ENCODE data around the gene TRIM17. TPM values are rescaled to one million over a fixed set of nuclear protein-coding genes. Genes with fewer than 3 reads are reported as not detected.

The TRIM17 gene
- total and polyA plus RNA-seq, 2 of the 8 experiments (the other 6 are each of a cell fraction or from before 2014, with no cell fraction given): 1.1 to 2.2 TPM

GRCh38 chr1:228404107-228404720 lies 12.4 kb downstream of the TRIM17 start:
- 86% methylated on average over 3 of the region's 3 CpGs; no CpG with 5 or more reads in 1 of the 2 experiments for WGBS, 2 experiments (ENCODE audit: extremely low coverage in 1 of 2, insufficient coverage in 1 of 2, insufficient read length in 1 of 2, insufficient replicate concordance in 2 of 2, low coverage in 1 of 2, low lambda C conversion rate in 2 of 2, missing lambda C conversion rate in 1 of 2)
- DNase-seq (ENCODE audit: low read depth in 1 of 2, low spot score in 2 of 2): no peak
- H3K14ac ChIP-seq (ENCODE audit: insufficient read length): no peak overlapping the region
- no peak overlapping the region for H2BK15ac ChIP-seq (ENCODE audit: low read length)
- no peaks in the 10 kb centered on the region for H3K9me3 ChIP-seq (ENCODE audit: insufficient read depth in 2 of 2, low read depth in 1 of 2, low read length in 1 of 2)
- H4K20me1 ChIP-seq (replicated peaks in 1 of 2; ENCODE audit: control insufficient read depth in 1 of 2, insufficient read depth in 2 of 2, low read length in 2 of 2): peaks cover 20 to 41% of the 10 kb centered on the region in 2 experiments
- peaks cover 18% of the 10 kb centered on the region; the same call in 1 of the 2 replicates for H3K23me2 ChIP-seq (ENCODE audit: low read depth, low read length)
- ChIA-PET CTCF (ENCODE audit: partially characterized antibody) (interaction anchor here (0.8 to 4.4 kb wide), 6 partner anchors 10 to 53 kb away, joined by 3 to 21 read pairs (median 4); no protein-coding TSS in a partner anchor), POLR2A (ENCODE audit: partially characterized antibody) (interaction anchor here (0.7 to 4.1 kb wide), 8 partner anchors 10 to 194 kb away, joined by 3 to 62 read pairs (median 6); a partner anchor contains a TSS)
- H2BK5ac ChIP-seq (ENCODE audit: low read depth, low read length): no peak overlapping the region
- no peak overlapping the region for H4K5ac ChIP-seq (ENCODE audit: insufficient read length, low read depth, low read length)
- H3K27ac ChIP-seq (ENCODE audit: low read depth, low read length): no peak overlapping the region
- peaks cover 0 to 20% (median 11%) of the 10 kb centered on the region in 4 experiments; a peak in 5 of 8 replicates for H3K36me3 ChIP-seq (ENCODE audit: control insufficient read depth in 2 of 4, insufficient read depth in 4 of 4, low read length in 3 of 4)
- H3K9ac ChIP-seq (replicated peaks in 1 of 4; ENCODE audit: extremely low read depth in 1 of 4, low read depth in 3 of 4, low read length in 3 of 4): no peak overlapping the region
- no peak overlapping the region for H4K91ac ChIP-seq (replicated peaks; ENCODE audit: insufficient read length, low read length)
- H2BK12ac ChIP-seq (ENCODE audit: low read depth, low read length): no peak overlapping the region
- H2BK120ac ChIP-seq (replicated peaks; ENCODE audit: low read depth, low read length): no peak overlapping the region
- H4K8ac ChIP-seq (ENCODE audit: extremely low read depth, insufficient read depth, low read length): no peak overlapping the region; the same call in 1 of the 2 replicates
- H3K4me2 ChIP-seq (ENCODE audit: insufficient read depth in 1 of 2, low read depth in 2 of 2, low read length in 2 of 2): peak overlapping the region in 1 of 2 experiments; percentile 99; a peak in 2 of 4 replicates
- peaks cover 25% of the 10 kb centered on the region for H3K79me1 ChIP-seq (ENCODE audit: low read depth, low read length)
- H3K23ac ChIP-seq (ENCODE audit: insufficient read length): no peak overlapping the region
- 0 out of 7 replicates have a peak, but pooled peaks cover 0 to 2% (median 0%) of the 10 kb centered on the region in 4 experiments for H3K27me3 ChIP-seq (replicated peaks in 1 of 4; ENCODE audit: control insufficient read depth in 3 of 4, extremely low read depth in 1 of 4, insufficient read depth in 3 of 4, low read length in 3 of 4)
- FAIRE-seq: no peak
- no peak overlapping the region for H2BK20ac ChIP-seq (ENCODE audit: low read length)
- no peak overlapping the region for H3K4ac ChIP-seq (replicated peaks; ENCODE audit: insufficient read length, low read depth, low read length)
- peak overlapping the region in 1 of 4 experiments; percentile 100; a peak in 2 of 8 replicates for H3K4me3 ChIP-seq (ENCODE audit: extremely low read depth in 1 of 4, insufficient read depth in 2 of 4, low read depth in 3 of 4, low read length in 4 of 4)
- H2AFZ ChIP-seq (ENCODE audit: low read length): no peak overlapping the region
- no peak overlapping the region for H3K56ac ChIP-seq (replicated peaks; ENCODE audit: insufficient read length, low read depth, low read length)
- H3K4me1 ChIP-seq (replicated peaks in 1 of 4; ENCODE audit: control insufficient read depth in 3 of 4, insufficient read depth in 4 of 4, low read length in 3 of 4): peaks cover 3 to 11% (median 8%) of the 10 kb centered on the region in 4 experiments
- H3K18ac ChIP-seq (ENCODE audit: extremely low read depth, low read length): no peak overlapping the region
- H2AK5ac ChIP-seq (ENCODE audit: low read depth, low read length): no peak overlapping the region
- peaks cover 8 to 43% of the 10 kb centered on the region in 2 experiments; a peak in 3 of 4 replicates for H3K79me2 ChIP-seq (ENCODE audit: control insufficient read depth in 1 of 2, insufficient read depth in 2 of 2, low read length in 2 of 2)
- TF ChIP-seq TAF1 (IDR thresholded peaks at IDR 0.05; ENCODE audit: low read depth, low read length) (no peak), USF2 (IDR thresholded peaks at IDR 0.05; ENCODE audit: low read length) (no peak), RAD21 (IDR thresholded peaks at IDR 0.05 in 1 of 2, conservative IDR thresholded peaks at IDR 0.05 in 1 of 2; ENCODE audit: low read depth in 2 of 2, low read length in 2 of 2) (no peak), CBX8 (IDR thresholded peaks at IDR 0.05; ENCODE audit: borderline replicate concordance, low read depth, low read length) (no peak), TEAD4 (IDR thresholded peaks at IDR 0.05; ENCODE audit: low read depth, low read length) (no peak), SP4 (IDR thresholded peaks at IDR 0.05; ENCODE audit: low read length) (no peak), MAX (IDR thresholded peaks at IDR 0.05) (no peak), TBP (IDR thresholded peaks at IDR 0.05; ENCODE audit: low read depth, low read length) (no peak), POU5F1 (IDR thresholded peaks at IDR 0.05; ENCODE audit: low read depth, low read length) (no peak), CHD1 (IDR thresholded peaks at IDR 0.05; ENCODE audit: low read depth, low read length) (no peak), FOSL1 (IDR thresholded peaks at IDR 0.05; ENCODE audit: insufficient read depth, low read depth, low read length) (no peak)
